Glutamatergic neuron (in vitro differentiated cells): ENCODE measurements around the gene IQCK. TPM values are rescaled to one million over a fixed set of nuclear protein-coding genes. Genes with fewer than 3 reads are reported as not detected.

Experiments used
- DNase-seq: peaks from one replicate; pipeline ENCODE4 v3.0.0; 2022
- H3K27ac Mint-ChIP-seq: one replicate; pipeline ENCODE4 v1.8.0; 2020; ENCODE audit warnings: mild to moderate bottlenecking, mixed read lengths, inconsistent platforms; ENCODE audit not compliant: unreplicated experiment
- H3K27me3 Mint-ChIP-seq: one replicate; pipeline ENCODE4 v1.8.0; 2020; ENCODE audit warnings: mild to moderate bottlenecking, moderate library complexity, mixed read lengths, inconsistent platforms; ENCODE audit not compliant: unreplicated experiment
- H3K36me3 Mint-ChIP-seq: one replicate; pipeline ENCODE4 v1.8.0; 2020; ENCODE audit warnings: mild to moderate bottlenecking, mixed read lengths, inconsistent platforms; ENCODE audit not compliant: unreplicated experiment
- H3K4me1 Mint-ChIP-seq: one replicate; pipeline ENCODE4 v1.8.0; 2020; ENCODE audit warnings: mild to moderate bottlenecking, low read depth, mixed read lengths, inconsistent platforms; ENCODE audit not compliant: unreplicated experiment
- H3K4me3 Mint-ChIP-seq: one replicate; pipeline ENCODE4 v1.8.0; 2020; ENCODE audit warnings: mild to moderate bottlenecking, mixed read lengths, inconsistent platforms; ENCODE audit not compliant: unreplicated experiment
- H3K9me3 Mint-ChIP-seq: one replicate; pipeline ENCODE4 v1.8.0; 2020; ENCODE audit warnings: mild to moderate bottlenecking, moderate library complexity, mixed read lengths, inconsistent platforms; ENCODE audit not compliant: unreplicated experiment
- CTCF ChIP-seq: fragments of 200-600 bp; sonication (generic); IDR thresholded peaks from one replicate; pipeline ENCODE4 v1.5.0; 2021; ENCODE audit not compliant: partially characterized antibody, unreplicated experiment
- total RNA-seq: library from RNA; stranded (reverse); fragmentation: NEBNext Ultra II Directional; extraction: Animal tissue kit (Norgen Biotek cat#: 25700); gene quantifications from one replicate; pipeline ENCODE4 v1.2.1, GENCODE V29; 2021; ENCODE audit not compliant: unreplicated experiment

The IQCK gene
- total RNA-seq, 1 donor from 2014 or later: 5.1 TPM

GRCh38 chr16:19848756-19849155 lies 130.7 kb downstream of the IQCK start:
- H3K36me3 Mint-ChIP-seq: no peaks in the 10 kb centered on the region
- no peak for DNase-seq
- no peak overlapping the region for H3K4me3 Mint-ChIP-seq
- H3K27me3 Mint-ChIP-seq: peaks cover 2% of the 10 kb centered on the region
- no peak for TF ChIP-seq CTCF
- peaks cover 2% of the 10 kb centered on the region for H3K4me1 Mint-ChIP-seq
- H3K27ac Mint-ChIP-seq: no peak overlapping the region
- H3K9me3 Mint-ChIP-seq: peaks cover 3% of the 10 kb centered on the region

GRCh38 chr16:19850131-19850817 lies 132.2 kb downstream of the IQCK start:
- DNase-seq: no peak
- Mint-ChIP-seq H3K27ac (no peak overlapping the region), H3K36me3 (no peaks in the 10 kb centered on the region), H3K27me3 (peaks cover 2% of the 10 kb centered on the region), H3K4me3 (peak overlapping the region; percentile 18), H3K4me1 (peaks cover 7% of the 10 kb centered on the region), H3K9me3 (peaks cover 3% of the 10 kb centered on the region)
- no peak for TF ChIP-seq CTCF

- no peak for TF ChIP-seq CTCF
- Mint-ChIP-seq H3K4me1 (peaks cover 10% of the 10 kb centered on the region), H3K27me3 (peaks cover 2% of the 10 kb centered on the region), H3K4me3 (no peak overlapping the region), H3K36me3 (no peaks in the 10 kb centered on the region), H3K27ac (no peak overlapping the region), H3K9me3 (peaks cover 3% of the 10 kb centered on the region)
- DNase-seq: no peak
Measured at GRCh38 chr16:19851476-19851875, 133.4 kb downstream of the IQCK start.

- peaks cover 2% of the 10 kb centered on the region for H3K27me3 Mint-ChIP-seq
- H3K9me3 Mint-ChIP-seq: peaks cover 5% of the 10 kb centered on the region
- no peak overlapping the region for H3K4me3 Mint-ChIP-seq
- no peak for DNase-seq
- H3K27ac Mint-ChIP-seq: no peak overlapping the region
- no peaks in the 10 kb centered on the region for H3K36me3 Mint-ChIP-seq
- no peak for TF ChIP-seq CTCF
- peaks cover 15% of the 10 kb centered on the region for H3K4me1 Mint-ChIP-seq
Measured at GRCh38 chr16:19853132-19853741, 135.2 kb downstream of the IQCK start.
